Muscle layer of colon (tissue), 2 donors: ENCODE measurements around the gene SPSB3.
"Not testable (repeated sequence)": the region's sequence is repeated elsewhere in the genome, so short reads cannot be mapped to it uniquely, and the experiment has no call there.

Experiments used
- H3K27ac ChIP-seq: one replicate; pipeline ENCODE4 v1.7.0; 2013; ENCODE audit warnings: low read depth, mild to moderate bottlenecking, low read length, moderate library complexity
- H3K27me3 ChIP-seq, 2 donors: one replicate each; pipeline ENCODE4 v1.7.0; 2013; ENCODE audit warnings: low read length in 2 of 2, mild to moderate bottlenecking in 2 of 2; ENCODE audit not compliant: insufficient read depth in 2 of 2, control insufficient read depth in 1 of 2
- H3K36me3 ChIP-seq: one replicate; pipeline ENCODE4 v1.7.0; 2013; ENCODE audit warnings: mild to moderate bottlenecking, low read length; ENCODE audit not compliant: insufficient read depth
- H3K4me1 ChIP-seq: one replicate; pipeline ENCODE4 v1.7.0; 2013; ENCODE audit warnings: mild to moderate bottlenecking, low read length; ENCODE audit not compliant: insufficient read depth
- H3K4me3 ChIP-seq, 2 donors: one replicate each; pipeline ENCODE4 v1.7.0; 2013; ENCODE audit warnings: low read length in 2 of 2, low read depth in 1 of 2, mild to moderate bottlenecking in 1 of 2, moderate library complexity in 1 of 2
- H3K9ac ChIP-seq: one replicate; pipeline ENCODE4 v1.7.0; 2013; ENCODE audit warnings: low read length
- H3K9me3 ChIP-seq: one replicate; pipeline ENCODE4 v1.7.0; 2013; ENCODE audit warnings: mild to moderate bottlenecking, low read length
- donor health status: abdominal sarcoma.
- donor health status: Adenocarcinoma of cecum.

SPSB3 gene

GRCh38 chr16:1812732-1813163, 30.4 kb upstream of the SPSB3 start:
- Histone ChIP-seq H3K9ac (no peak overlapping the region), H3K27ac (no peak overlapping the region), H3K4me3 (no peak overlapping the region), H3K27me3 (no peaks in the 10 kb centered on the region), H3K4me1 (peaks cover 4% of the 10 kb centered on the region), H3K36me3 (peaks cover 42% of the 10 kb centered on the region), H3K9me3 (no peaks in the 10 kb centered on the region)

- no peaks in the 10 kb centered on the region for H3K9me3 ChIP-seq
- H3K36me3 ChIP-seq, result peaks cover 42% of the 10 kb centered on the region
- H3K9ac ChIP-seq, result no peak overlapping the region
- H3K4me1 ChIP-seq, result peaks cover 4% of the 10 kb centered on the region
- no peak overlapping the region for H3K27ac ChIP-seq
- H3K27me3 ChIP-seq, result no peaks in the 10 kb centered on the region
- H3K4me3 ChIP-seq, result no peak overlapping the region
Observed at GRCh38 chr16:1810536-1810935, 28.2 kb upstream of the SPSB3 start.

GRCh38 chr16:1810106-1810505, 27.7 kb upstream of the SPSB3 start:
- Histone ChIP-seq H3K27me3 (no peaks in the 10 kb centered on the region), H3K4me1 (peaks cover 4% of the 10 kb centered on the region), H3K36me3 (peaks cover 42% of the 10 kb centered on the region), H3K9ac (no peak overlapping the region), H3K4me3 (no peak overlapping the region), H3K9me3 (no peaks in the 10 kb centered on the region), H3K27ac (no peak overlapping the region)

GRCh38 chr16:1809281-1809801, 27.0 kb upstream of the SPSB3 start:
- H3K9me3 ChIP-seq, result no peaks in the 10 kb centered on the region
- no peak overlapping the region for H3K9ac ChIP-seq
- H3K4me1 ChIP-seq, result peaks cover 4% of the 10 kb centered on the region
- H3K27me3 ChIP-seq, result no peaks in the 10 kb centered on the region
- H3K27ac ChIP-seq, result no peak overlapping the region
- peaks cover 42% of the 10 kb centered on the region for H3K36me3 ChIP-seq
- no peak overlapping the region for H3K4me3 ChIP-seq

- H3K4me3 ChIP-seq, result no peak overlapping the region
- no peak overlapping the region for H3K9ac ChIP-seq
- H3K9me3 ChIP-seq, result no peaks in the 10 kb centered on the region
- H3K4me1 ChIP-seq, result peaks cover 4% of the 10 kb centered on the region
- no peaks in the 10 kb centered on the region for H3K27me3 ChIP-seq
- no peak overlapping the region for H3K27ac ChIP-seq
- peaks cover 39% of the 10 kb centered on the region for H3K36me3 ChIP-seq
Observed at GRCh38 chr16:1808691-1809090, 26.3 kb upstream of the SPSB3 start.

GRCh38 chr16:1807626-1808025, 25.3 kb upstream of the SPSB3 start:
- no peaks in the 10 kb centered on the region for H3K4me1 ChIP-seq
- no peaks in the 10 kb centered on the region for H3K9me3 ChIP-seq
- no peak overlapping the region for H3K27ac ChIP-seq
- no peaks in the 10 kb centered on the region for H3K27me3 ChIP-seq
- peaks cover 32% of the 10 kb centered on the region for H3K36me3 ChIP-seq
- H3K4me3 ChIP-seq, result no peak overlapping the region
- no peak overlapping the region for H3K9ac ChIP-seq

GRCh38 chr16:1800701-1801100, 18.3 kb upstream of the SPSB3 start:
- Histone ChIP-seq H3K4me1 (no peaks in the 10 kb centered on the region), H3K27ac (no peak overlapping the region), H3K9me3 (no peaks in the 10 kb centered on the region)

GRCh38 chr16:1799263-1799662, 16.9 kb upstream of the SPSB3 start:
- H3K9me3 ChIP-seq, H3K27ac ChIP-seq, H3K27me3 ChIP-seq, H3K4me1 ChIP-seq, H3K36me3 ChIP-seq, H3K4me3 ChIP-seq, H3K9ac ChIP-seq: not testable (repeated sequence)

More at GRCh38 chr16:1800701-1801100, 18.3 kb upstream of the SPSB3 start:
- no peak overlapping the region for H3K4me3 ChIP-seq
- no peaks in the 10 kb centered on the region for H3K36me3 ChIP-seq
- H3K27me3 ChIP-seq, result no peaks in the 10 kb centered on the region
- H3K9ac ChIP-seq, result no peak overlapping the region

GRCh38 chr16:1794908-1795666, 12.7 kb upstream of the SPSB3 start:
- Histone ChIP-seq H3K9ac (no peak overlapping the region), H3K36me3 (no peaks in the 10 kb centered on the region), H3K27ac (no peak overlapping the region), H3K4me3 (no peak overlapping the region), H3K4me1 (no peaks in the 10 kb centered on the region), H3K9me3 (no peaks in the 10 kb centered on the region), H3K27me3 (no peaks in the 10 kb centered on the region)

- H3K9ac ChIP-seq, result no peak overlapping the region
- H3K27me3 ChIP-seq, result no peaks in the 10 kb centered on the region
- H3K27ac ChIP-seq, result no peak overlapping the region
- H3K36me3 ChIP-seq, result no peaks in the 10 kb centered on the region
- no peaks in the 10 kb centered on the region for H3K4me1 ChIP-seq
- no peak overlapping the region for H3K4me3 ChIP-seq
- H3K9me3 ChIP-seq, result no peaks in the 10 kb centered on the region
Observed at GRCh38 chr16:1794221-1794871, 12.0 kb upstream of the SPSB3 start.

GRCh38 chr16:1793578-1794220, 11.3 kb upstream of the SPSB3 start, which contains the start of gene IGFALS:
Gene IGFALS (minus strand): TSS chr16:1793705. CDS start chr16:1793652, 53 bp downstream.
- Histone ChIP-seq H3K36me3 (no peaks in the 10 kb centered on the region), H3K27ac (no peak within 1 kb of the TSS), H3K4me1 (no peaks in the 10 kb centered on the region)

More at GRCh38 chr16:1793578-1794220, 11.3 kb upstream of the SPSB3 start, which contains the start of gene IGFALS:
- H3K9me3 ChIP-seq, result no peaks in the 10 kb centered on the region
- H3K4me3 ChIP-seq, result no peak within 1 kb of the TSS
- H3K27me3 ChIP-seq, result no peaks in the 10 kb centered on the region
- H3K9ac ChIP-seq, result no peak within 1 kb of the TSS
